OCI-LY1 (cell line): ENCODE results near the gene EPC2.

Experiments used
- EZH2 ChIP-seq: fragments of 200-600 bp; sonication (generic), shearing (Covaris generic); IDR thresholded peaks from 2 replicates; pipeline ENCODE4 v1.8.0; 2017; ENCODE audit warnings: borderline replicate concordance, mixed run types, mild to moderate bottlenecking, antibody characterized with exemption, low read length, moderate library complexity, mixed read lengths
- TF ChIP-seq, protein P1 (sequence below): fragments of 200-600 bp; sonication (generic), shearing (Covaris generic); IDR thresholded peaks from 2 replicates; pipeline ENCODE4 v1.5.1; 2017; ENCODE audit warnings: mild to moderate bottlenecking, antibody characterized with exemption, low read length, moderate library complexity, mixed read lengths

DNA sequence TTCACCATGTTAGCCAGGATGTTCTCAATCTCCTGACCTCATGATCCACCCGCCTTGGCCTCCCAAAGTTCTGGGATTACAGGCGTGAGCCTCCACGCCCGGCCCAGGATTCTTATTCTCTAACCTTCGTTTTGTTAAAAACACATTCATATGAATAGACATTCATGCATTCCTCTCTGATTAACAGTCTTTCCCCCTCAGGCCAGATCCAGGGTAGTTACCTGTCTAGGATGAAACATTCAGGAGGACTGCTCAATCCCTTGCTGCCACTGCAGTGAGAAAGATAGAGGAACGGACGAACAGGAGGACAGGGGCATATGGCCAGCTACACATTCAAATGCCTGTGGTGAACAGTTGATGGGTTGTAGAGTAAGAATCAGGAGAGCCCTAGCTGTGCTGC, 39.6 kb upstream of the EPC2 start:
- TF ChIP-seq, protein P1, sequence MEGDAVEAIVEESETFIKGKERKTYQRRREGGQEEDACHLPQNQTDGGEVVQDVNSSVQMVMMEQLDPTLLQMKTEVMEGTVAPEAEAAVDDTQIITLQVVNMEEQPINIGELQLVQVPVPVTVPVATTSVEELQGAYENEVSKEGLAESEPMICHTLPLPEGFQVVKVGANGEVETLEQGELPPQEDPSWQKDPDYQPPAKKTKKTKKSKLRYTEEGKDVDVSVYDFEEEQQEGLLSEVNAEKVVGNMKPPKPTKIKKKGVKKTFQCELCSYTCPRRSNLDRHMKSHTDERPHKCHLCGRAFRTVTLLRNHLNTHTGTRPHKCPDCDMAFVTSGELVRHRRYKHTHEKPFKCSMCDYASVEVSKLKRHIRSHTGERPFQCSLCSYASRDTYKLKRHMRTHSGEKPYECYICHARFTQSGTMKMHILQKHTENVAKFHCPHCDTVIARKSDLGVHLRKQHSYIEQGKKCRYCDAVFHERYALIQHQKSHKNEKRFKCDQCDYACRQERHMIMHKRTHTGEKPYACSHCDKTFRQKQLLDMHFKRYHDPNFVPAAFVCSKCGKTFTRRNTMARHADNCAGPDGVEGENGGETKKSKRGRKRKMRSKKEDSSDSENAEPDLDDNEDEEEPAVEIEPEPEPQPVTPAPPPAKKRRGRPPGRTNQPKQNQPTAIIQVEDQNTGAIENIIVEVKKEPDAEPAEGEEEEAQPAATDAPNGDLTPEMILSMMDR: no peak
- TF ChIP-seq EZH2: no peak
